ENCODE data around the gene UROD.
"Not testable (repeated sequence)": the region's sequence is repeated elsewhere in the genome, so short reads cannot be mapped to it uniquely, and the experiment has no call there.

Gene UROD

DNA sequence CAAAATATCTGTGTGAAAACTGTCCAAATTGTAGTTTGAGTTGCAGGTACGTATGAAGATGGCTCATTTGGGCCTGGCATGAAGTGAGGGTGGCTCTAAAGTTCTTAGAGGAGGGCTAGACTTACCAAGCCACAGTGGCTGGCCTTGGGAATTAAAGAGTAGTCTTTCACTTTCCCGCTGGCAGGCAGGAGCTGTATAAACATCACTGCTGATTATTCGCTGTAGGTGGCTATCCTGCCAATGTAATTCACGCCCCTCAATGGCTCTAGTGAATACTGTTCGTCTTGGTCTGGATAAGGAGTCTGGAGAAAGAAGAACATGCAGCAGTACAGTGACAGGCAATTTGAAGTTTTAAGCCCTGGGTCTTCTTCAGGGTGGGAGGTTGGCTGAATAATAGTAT is 31.0 kb downstream of the UROD start:
- no peak for DNase-seq

DNA sequence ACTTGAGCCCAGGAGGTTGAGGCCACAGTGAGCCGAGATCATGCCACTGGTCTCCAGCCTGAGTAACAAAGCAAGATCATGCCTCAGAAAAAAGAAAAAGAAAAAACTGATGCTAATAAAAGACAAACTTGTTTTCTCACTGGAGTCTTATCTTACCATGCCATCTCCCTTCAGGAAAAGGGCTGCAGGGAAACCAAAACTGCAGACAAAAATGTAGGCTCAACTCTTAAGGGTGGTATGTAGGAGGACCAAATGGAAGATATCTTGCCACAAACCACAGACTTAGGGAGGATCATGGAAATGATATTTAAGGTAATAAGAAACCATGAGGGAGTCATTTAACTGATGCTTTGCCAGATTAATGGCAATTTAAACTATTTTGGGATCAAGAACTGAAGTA is 32.9 kb downstream of the UROD start:
- DNase-seq: no peak

DNA sequence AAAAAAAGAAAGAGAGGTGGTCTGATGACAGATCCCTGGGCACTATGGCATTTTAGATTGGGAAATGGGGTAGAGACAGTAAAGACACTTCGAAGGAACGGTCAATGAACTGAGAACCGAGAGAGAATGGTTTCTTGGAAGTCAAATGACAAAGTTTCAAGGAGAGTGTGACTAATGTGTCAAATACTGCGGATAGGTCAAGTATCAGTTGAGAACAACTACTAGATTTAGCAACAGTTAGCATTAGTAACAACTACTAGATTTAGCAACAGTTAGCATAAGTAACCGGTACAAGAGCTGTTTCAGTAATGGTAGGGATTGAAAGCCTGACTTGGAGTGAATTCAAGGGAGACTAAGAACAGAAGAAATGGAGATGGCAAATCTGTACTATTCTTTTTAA is 35.0 kb downstream of the UROD start:
- DNase-seq: no peak

DNA sequence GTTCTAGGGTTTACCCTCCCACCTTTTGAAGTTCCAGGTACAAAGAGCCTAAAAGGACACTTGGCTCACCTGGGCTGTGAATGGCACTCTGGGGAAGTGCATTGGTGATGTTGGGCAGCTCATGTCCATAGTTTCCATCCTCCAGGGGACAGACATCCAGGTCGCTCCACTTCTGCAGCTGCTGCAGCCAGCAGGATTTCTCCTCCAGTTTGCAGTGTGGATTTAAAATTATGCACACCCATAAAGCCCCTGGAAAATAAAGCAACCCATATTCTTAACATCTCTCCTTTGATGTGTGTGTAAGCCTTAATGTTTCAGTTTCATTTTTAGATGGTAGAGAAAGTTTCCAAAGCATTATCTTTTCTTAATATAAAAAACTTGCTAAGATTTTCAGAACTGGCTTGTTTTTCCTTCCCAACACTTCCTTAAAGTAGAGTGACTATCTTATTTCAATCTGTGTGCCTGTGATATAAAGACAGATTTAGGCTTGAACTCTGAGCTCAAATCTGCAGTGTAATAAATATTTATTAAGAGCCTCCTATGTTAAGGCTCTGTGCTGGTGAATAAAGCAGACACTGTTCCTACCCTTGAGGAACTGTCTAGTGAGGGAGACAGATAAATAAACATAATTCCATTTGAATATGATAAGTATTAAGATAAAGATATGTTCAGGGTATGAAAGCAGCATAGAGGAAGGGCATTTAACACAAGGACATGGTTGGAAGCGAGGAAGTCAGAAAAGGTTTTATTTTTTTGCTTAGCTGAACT is 39.1 kb downstream of the UROD start:
- peak in 1 of 2 donors; percentile 12 for DNase-seq

DNA sequence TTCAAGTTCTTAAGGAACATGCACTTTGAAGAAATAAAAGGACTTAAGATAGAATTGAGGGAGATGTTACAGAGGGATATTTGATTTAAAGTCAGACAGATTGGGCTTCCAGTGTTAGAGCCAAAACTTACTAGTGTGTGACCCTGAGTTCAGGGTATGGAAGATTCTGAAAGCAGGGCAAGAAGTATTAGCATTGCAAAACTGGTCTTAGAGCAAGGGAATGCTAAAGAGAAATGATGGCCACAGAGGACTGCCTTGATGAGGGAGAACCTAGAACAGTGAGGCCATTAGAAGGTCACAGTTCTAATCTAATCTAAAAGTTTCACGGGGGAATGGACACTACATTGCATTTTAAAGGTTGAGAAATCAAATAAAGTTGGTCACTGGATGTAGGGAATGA is 45.5 kb downstream of the UROD start:
- DNase-seq: no peak

DNA sequence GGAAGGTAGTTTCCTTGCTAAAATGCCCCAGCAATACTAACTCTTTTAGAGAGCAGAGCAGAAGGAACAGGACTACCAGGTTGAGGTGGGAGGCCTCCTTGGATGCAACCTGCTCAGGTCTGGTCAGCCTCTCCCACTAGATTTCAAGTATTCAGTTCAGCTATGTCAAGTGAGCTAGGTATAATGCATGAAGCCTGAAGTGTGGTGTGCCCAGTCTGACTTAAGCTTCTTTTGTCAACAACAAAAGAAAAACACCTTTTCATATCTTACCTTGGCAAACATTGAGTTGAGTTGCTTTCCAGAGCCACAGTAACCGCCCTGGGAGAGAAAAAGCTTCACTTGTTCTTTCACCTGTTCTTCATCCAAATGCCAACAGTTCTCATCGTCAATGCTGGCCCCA is 47.8 kb downstream of the UROD start:
- no peak for DNase-seq

DNA sequence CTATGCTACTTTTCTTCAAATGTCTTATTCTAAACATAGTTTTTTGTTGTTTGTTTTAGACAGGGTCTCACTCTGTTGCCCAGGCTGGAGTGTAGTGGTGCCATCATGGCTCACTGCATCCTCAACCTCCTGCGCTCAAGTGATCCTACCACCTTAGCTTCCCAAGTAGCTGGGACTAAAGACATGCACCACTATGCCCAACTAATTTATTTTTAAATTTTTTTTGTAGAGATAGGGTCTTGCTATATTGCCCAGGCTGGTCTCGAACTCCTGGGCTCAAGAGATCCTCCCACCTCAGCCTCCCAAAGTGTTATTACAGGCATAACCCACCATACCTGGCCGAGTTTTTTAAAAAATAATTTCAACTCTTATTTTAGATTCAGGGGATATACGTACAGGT is 50.4 kb downstream of the UROD start:
- not testable (repeated sequence) for DNase-seq

DNA sequence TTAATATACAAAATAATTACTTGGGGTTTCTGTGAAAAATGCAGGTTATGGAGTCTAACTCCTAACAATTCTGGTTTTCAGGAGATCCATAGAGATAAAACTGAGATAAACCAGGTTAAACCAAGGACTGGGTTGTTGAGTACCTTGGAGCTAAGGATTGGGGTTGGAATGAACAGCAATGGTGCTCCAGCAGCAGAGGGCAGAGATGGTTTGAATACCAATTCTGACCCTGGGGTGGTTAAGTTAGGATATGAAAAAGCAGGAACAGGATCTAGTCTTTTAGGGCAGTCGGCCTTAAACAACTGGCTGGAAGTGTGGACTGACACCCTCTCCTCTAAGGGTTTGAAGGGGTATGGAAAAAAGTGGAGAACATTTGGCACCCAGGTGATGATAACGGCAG is 53.0 kb downstream of the UROD start:
- no peak for DNase-seq
